HepG2 (cell line): Measurements from ENCODE around the gene C19orf73. TPM values are rescaled to one million over a fixed set of nuclear protein-coding genes. Genes with fewer than 3 reads are reported as not detected.
A peak's percentile ranks its signal among the peaks of the same experiment; 100 is the strongest.

ENCODE experiments used
- JUND ChIP-seq: sonication (generic); formaldehyde crosslinking; IDR thresholded peaks from 2 replicates; pipeline ENCODE4 v1.8.0; 2022; ENCODE audit warnings: mild to moderate bottlenecking, missing genetic modification reagents
- PRPF4 ChIP-seq: fragments of 200-400 bp; formaldehyde crosslinking; IDR thresholded peaks from 2 replicates; pipeline ENCODE4 v1.6.1; 2016; ENCODE audit warnings: low read length, low read depth; ENCODE audit not compliant: poor library complexity, severe bottlenecking
- RFX3 ChIP-seq: IDR thresholded peaks from 2 replicates; pipeline ENCODE4 v1.6.1; 2016; ENCODE audit warnings: missing biosample characterization, missing genetic modification reagents
- ZBTB21 ChIP-seq: sonication (generic); formaldehyde crosslinking; IDR thresholded peaks from 2 replicates; pipeline ENCODE4 v1.4.0; 2020; ENCODE audit warnings: missing genetic modification reagents
- ZC3H13 ChIP-seq: sonication (generic); formaldehyde crosslinking; IDR thresholded peaks from 2 replicates; pipeline ENCODE4 v1.8.1; 2023; ENCODE audit warnings: mild to moderate bottlenecking, missing genetic modification reagents, moderate library complexity
- ZNF263 ChIP-seq: sonication (generic); formaldehyde crosslinking; IDR thresholded peaks from 2 replicates; pipeline ENCODE4 v1.4.0; 2020; ENCODE audit warnings: missing genetic modification reagents
- ZNF441 ChIP-seq: sonication (generic); formaldehyde crosslinking; IDR thresholded peaks from 2 replicates; pipeline ENCODE4 v1.7.0; 2021; ENCODE audit warnings: missing genetic modification reagents, borderline replicate concordance
- polyA plus RNA-seq, 8 experiments: library from polyadenylated mRNA; depleted of rRNA in 3 of 8; stranded (reverse) in 7 of 8; unstranded in 1 of 8; fragments of >200 nt; fragmentation: Illumina TruSeq in 4 of 8; extraction: Trizol in 4 of 8; gene quantifications; 2 replicates each; pipeline versions ENCODE4 v1.2.1 to v1.2.3, GENCODE V29; 2011 to 2016; ENCODE audit warnings: low read depth in 4 of 8, missing spikeins in 1 of 8, mixed read lengths in 1 of 8; ENCODE audit not compliant: insufficient read depth in 1 of 8
- total RNA-seq, 5 experiments: library from RNA; depleted of rRNA; stranded (reverse); fragments of >200 nt; fragmentation: Illumina TruSeq; extraction: Trizol; gene quantifications; 2 replicates each; pipeline ENCODE4 v1.2.3, GENCODE V29; 2016; ENCODE audit warnings: low read depth in 1 of 5
- TF ChIP-seq, protein P1 (sequence below): sonication (generic); formaldehyde crosslinking; IDR thresholded peaks from 2 replicates; pipeline ENCODE4 v1.5.0; 2020; ENCODE audit warnings: mild to moderate bottlenecking, missing genetic modification reagents, borderline replicate concordance
- TF ChIP-seq, protein P2 (sequence below): sonication (generic); formaldehyde crosslinking; IDR thresholded peaks from 2 replicates; pipeline ENCODE4 v1.8.0; 2022; ENCODE audit warnings: mild to moderate bottlenecking, missing genetic modification reagents; ENCODE audit not compliant: insufficient replicate concordance
- TF ChIP-seq, protein P3 (sequence below): IDR thresholded peaks from 2 replicates; pipeline ENCODE4 v1.6.1; 2016; ENCODE audit warnings: missing genetic modification reagents, missing compliant biosample characterization
- TF ChIP-seq, protein P4 (sequence below): sonication (generic); formaldehyde crosslinking; IDR thresholded peaks from 2 replicates; pipeline ENCODE4 v1.4.0; 2020; ENCODE audit warnings: mild to moderate bottlenecking, missing genetic modification reagents

The C19orf73 gene
- total and polyA plus RNA-seq, 2 of the 13 experiments (the other 11 are each of a cell fraction or from before 2014, with no cell fraction given), result 1.4 to 1.5 TPM

GRCh38 chr19:49150106-49150943 is 31.4 kb upstream of the C19orf73 start (continued):
- TF ChIP-seq, protein P1, sequence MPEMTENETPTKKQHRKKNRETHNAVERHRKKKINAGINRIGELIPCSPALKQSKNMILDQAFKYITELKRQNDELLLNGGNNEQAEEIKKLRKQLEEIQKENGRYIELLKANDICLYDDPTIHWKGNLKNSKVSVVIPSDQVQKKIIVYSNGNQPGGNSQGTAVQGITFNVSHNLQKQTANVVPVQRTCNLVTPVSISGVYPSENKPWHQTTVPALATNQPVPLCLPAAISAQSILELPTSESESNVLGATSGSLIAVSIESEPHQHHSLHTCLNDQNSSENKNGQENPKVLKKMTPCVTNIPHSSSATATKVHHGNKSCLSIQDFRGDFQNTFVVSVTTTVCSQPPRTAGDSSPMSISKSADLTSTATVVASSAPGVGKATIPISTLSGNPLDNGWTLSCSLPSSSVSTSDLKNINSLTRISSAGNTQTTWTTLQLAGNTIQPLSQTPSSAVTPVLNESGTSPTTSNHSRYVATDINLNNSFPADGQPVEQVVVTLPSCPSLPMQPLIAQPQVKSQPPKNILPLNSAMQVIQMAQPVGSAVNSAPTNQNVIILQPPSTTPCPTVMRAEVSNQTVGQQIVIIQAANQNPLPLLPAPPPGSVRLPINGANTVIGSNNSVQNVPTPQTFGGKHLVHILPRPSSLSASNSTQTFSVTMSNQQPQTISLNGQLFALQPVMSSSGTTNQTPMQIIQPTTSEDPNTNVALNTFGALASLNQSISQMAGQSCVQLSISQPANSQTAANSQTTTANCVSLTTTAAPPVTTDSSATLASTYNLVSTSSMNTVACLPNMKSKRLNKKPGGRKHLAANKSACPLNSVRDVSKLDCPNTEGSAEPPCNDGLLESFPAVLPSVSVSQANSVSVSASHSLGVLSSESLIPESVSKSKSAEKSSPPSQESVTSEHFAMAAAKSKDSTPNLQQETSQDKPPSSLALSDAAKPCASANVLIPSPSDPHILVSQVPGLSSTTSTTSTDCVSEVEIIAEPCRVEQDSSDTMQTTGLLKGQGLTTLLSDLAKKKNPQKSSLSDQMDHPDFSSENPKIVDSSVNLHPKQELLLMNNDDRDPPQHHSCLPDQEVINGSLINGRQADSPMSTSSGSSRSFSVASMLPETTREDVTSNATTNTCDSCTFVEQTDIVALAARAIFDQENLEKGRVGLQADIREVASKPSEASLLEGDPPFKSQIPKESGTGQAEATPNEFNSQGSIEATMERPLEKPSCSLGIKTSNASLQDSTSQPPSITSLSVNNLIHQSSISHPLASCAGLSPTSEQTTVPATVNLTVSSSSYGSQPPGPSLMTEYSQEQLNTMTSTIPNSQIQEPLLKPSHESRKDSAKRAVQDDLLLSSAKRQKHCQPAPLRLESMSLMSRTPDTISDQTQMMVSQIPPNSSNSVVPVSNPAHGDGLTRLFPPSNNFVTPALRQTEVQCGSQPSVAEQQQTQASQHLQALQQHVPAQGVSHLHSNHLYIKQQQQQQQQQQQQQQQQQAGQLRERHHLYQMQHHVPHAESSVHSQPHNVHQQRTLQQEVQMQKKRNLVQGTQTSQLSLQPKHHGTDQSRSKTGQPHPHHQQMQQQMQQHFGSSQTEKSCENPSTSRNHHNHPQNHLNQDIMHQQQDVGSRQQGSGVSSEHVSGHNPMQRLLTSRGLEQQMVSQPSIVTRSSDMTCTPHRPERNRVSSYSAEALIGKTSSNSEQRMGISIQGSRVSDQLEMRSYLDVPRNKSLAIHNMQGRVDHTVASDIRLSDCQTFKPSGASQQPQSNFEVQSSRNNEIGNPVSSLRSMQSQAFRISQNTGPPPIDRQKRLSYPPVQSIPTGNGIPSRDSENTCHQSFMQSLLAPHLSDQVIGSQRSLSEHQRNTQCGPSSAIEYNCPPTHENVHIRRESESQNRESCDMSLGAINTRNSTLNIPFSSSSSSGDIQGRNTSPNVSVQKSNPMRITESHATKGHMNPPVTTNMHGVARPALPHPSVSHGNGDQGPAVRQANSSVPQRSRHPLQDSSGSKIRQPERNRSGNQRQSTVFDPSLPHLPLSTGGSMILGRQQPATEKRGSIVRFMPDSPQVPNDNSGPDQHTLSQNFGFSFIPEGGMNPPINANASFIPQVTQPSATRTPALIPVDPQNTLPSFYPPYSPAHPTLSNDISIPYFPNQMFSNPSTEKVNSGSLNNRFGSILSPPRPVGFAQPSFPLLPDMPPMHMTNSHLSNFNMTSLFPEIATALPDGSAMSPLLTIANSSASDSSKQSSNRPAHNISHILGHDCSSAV (CRISPR knock-in tag), result no peak
- TF ChIP-seq JUND (CRISPR knock-in tag) (no peak), RFX3 (CRISPR knock-in tag) (no peak), ZC3H13 (CRISPR knock-in tag) (0 out of 2 replicates have a peak, but pooled peaks have one; percentile 7), ZBTB21 (CRISPR knock-in tag) (peak; percentile 77), ZNF263 (CRISPR knock-in tag) (peak; percentile 86), ZNF441 (CRISPR knock-in tag) (peak; percentile 17; the same call in 1 of the 2 replicates), PRPF4 (no peak)
- TF ChIP-seq, protein P2, sequence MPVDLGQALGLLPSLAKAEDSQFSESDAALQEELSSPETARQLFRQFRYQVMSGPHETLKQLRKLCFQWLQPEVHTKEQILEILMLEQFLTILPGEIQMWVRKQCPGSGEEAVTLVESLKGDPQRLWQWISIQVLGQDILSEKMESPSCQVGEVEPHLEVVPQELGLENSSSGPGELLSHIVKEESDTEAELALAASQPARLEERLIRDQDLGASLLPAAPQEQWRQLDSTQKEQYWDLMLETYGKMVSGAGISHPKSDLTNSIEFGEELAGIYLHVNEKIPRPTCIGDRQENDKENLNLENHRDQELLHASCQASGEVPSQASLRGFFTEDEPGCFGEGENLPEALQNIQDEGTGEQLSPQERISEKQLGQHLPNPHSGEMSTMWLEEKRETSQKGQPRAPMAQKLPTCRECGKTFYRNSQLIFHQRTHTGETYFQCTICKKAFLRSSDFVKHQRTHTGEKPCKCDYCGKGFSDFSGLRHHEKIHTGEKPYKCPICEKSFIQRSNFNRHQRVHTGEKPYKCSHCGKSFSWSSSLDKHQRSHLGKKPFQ, result peak; percentile 92
- TF ChIP-seq, protein P3, sequence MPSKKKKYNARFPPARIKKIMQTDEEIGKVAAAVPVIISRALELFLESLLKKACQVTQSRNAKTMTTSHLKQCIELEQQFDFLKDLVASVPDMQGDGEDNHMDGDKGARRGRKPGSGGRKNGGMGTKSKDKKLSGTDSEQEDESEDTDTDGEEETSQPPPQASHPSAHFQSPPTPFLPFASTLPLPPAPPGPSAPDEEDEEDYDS (CRISPR knock-in tag), result peak; percentile 44; the same call in 1 of the 2 replicates
- TF ChIP-seq, protein P4, sequence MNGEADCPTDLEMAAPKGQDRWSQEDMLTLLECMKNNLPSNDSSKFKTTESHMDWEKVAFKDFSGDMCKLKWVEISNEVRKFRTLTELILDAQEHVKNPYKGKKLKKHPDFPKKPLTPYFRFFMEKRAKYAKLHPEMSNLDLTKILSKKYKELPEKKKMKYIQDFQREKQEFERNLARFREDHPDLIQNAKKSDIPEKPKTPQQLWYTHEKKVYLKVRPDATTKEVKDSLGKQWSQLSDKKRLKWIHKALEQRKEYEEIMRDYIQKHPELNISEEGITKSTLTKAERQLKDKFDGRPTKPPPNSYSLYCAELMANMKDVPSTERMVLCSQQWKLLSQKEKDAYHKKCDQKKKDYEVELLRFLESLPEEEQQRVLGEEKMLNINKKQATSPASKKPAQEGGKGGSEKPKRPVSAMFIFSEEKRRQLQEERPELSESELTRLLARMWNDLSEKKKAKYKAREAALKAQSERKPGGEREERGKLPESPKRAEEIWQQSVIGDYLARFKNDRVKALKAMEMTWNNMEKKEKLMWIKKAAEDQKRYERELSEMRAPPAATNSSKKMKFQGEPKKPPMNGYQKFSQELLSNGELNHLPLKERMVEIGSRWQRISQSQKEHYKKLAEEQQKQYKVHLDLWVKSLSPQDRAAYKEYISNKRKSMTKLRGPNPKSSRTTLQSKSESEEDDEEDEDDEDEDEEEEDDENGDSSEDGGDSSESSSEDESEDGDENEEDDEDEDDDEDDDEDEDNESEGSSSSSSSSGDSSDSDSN (CRISPR knock-in tag), result peak; percentile 77
